Measurements from ENCODE around the gene RTL3.
A peak's percentile ranks its signal among the peaks of the same experiment; 100 is the strongest.
"Not testable (repeated sequence)": the region's sequence is repeated elsewhere in the genome, so short reads cannot be mapped to it uniquely, and the experiment has no call there.

Gene RTL3

DNA sequence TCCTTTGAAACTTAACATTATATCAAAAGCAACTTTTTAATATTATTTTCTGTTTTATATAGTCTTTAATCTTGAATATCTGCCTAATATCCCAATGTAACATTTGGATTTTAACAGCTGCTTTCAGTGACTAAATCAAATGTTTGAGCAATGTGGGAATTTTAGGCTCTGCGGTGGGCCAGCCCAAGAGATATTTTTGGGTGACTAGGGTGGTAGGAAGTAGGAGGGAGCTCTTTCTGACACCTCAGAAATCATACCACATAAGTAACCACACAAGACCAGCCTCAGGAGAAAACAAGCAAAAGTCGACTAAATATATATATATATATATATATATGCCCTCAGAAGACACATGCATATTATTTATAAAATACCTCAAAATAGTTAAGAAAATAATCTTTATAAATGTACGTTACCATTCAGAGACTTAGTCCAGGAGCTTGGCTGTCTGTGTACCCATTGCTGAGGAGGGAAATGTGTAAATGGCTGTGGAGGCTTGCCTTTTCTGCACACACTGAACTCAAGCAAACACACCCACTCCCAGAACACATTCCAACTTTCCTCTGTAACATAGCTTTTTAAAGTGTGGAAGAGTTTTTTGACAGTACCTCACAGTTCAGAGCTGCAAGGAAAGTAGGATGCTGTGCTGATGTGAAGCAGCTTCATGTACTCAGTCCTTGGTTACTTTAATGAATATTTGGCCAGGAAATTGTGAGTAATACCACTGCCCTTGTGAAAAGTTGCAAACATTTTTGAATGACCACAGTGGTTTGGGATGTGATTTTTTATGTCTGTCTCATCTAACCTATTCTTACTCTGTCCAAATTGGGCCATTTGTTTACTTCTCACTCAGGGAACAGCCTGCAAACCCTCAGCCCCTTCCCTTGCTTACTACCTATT, at the start of gene RTL3:
Gene RTL3, minus strand, starts transcription at position 484 of the 900 bp plus-strand sequence. CDS start 908 bp downstream, outside the sequence.
- peak; percentile 21 for DNase-seq

GRCh38 chrX:78708816-78709215, 49.7 kb upstream of the RTL3 start:
- no peak for DNase-seq

DNA sequence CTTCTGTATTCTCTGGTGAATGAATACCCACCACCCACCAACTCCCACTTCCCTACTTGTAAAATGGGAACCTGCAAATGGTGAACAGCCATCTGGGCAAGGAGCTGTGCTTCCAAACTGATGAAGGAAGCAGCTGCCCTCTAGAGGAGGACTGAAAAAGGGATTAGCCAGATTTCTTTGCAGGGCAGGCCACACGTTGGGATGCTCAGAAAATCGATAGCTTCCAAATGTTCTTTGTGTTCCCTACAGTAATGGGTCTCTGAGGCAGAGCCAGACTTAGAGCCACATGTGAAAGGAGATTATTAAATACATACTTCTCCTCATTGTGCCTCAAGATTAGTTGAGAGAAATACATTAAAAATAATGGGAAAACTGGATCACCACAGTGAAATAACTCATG, 49.1 kb upstream of the RTL3 start:
- DNase-seq = peak; percentile 12

GRCh38 chrX:78706071-78706470, 46.9 kb upstream of the RTL3 start:
- no peak for DNase-seq

DNA sequence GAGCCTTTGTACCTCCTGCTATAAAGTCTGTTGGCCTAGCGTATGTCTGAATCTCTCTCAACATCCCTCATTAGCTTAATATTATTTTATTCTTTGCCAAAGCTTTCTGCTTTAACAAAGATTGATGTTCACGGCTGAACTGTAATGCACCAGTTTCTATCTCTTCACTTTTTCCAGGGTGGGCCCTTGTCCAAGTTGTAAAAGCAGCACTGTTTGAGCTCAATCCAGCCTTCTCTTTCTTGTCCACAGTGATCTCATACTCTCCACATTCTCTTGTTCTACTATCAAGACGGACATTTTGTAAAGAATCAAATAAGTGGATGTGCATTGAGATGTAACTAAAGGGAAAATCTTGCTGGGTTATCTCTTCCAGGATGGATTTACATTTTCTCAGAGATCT, 34.4 kb upstream of the RTL3 start:
- DNase-seq = no peak

- DNase-seq = no peak
Measured at GRCh38 chrX:78693012-78693411, 33.9 kb upstream of the RTL3 start.

- DNase-seq = no peak
Measured at GRCh38 chrX:78687586-78687985, 28.5 kb upstream of the RTL3 start.

- DNase-seq = no peak
Measured at GRCh38 chrX:78673246-78673645, 14.1 kb upstream of the RTL3 start.

- DNase-seq = no peak
Measured at GRCh38 chrX:78665342-78665741, 6.2 kb upstream of the RTL3 start.

DNA sequence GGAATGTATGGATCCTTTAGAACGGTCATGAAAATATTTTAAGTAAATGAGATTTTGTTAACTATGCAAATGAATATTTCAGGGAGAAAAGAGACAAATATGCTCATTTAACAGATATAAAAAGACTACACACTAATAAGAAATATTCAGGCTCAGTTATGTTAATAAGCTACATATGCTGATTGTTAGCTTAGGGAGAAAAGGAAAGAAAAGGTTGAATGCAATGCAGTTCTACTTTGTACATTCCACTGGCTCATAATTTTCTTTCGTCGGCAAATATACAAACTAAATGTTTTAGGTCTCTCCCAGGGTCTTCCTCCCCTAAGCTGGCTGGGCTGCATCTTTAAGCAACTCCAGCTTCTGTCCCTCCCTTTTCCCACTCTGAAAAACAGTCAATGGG, 2.7 kb upstream of the RTL3 start:
- no peak for DNase-seq

DNA sequence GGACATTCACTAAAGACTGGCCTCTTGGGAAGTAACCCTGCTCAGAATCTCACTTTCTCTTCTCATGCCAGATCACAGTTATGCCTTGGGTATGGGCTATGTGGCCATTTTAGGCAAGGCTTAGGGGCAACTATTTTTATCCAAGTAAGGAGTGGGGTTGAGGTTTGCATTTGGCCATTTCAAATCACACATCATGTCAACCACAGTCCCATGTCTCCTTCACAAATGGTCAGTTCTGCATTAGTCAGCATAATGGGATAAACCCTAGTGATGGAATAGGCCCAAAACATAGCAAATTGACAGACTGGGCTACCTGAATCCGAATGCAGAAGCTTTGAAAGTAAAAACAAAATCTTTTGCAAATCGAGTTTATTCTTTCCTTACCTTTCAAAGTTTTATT, 827 bp upstream of the RTL3 start:
- no peak for DNase-seq

DNA sequence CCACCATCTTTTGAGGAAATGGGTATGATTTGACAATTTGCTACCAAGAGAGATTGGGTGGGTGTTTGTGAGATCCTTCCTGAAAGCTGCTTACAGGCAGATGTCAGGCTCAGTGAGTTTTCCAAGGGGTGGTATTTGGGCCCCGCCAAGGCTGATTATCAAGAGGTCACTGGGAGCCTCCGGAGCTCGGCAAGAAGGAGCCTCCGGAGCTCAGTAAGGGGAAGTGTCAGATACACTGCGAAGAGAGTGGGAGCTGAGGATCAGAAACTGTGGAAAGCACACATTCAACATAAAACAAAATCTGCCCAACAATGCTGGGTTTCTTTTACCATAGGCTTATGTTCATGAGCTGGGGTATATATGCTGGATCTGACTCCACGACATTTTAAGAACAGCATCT, 714 bp downstream of the RTL3 start:
- DNase-seq = no peak

DNA sequence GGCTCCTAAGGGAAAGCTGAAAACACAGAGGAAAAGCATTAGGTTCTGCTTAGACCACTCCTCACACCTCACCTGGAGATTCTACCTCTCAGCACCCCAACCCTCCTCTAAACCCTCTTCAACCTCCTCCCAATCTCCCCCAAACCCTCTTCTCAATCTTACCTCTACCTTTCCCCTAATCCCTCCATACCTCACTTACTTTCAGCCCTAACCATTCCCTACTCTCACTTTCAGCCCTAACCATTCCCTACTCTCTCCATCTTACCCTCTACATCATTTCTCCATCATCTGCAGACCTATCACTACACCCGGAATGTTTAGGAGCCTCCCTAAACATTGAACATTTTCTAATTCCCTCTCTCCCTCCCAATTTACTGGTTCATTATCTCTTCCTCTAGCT, 3.5 kb downstream of the RTL3 start:
- no peak for DNase-seq

DNA sequence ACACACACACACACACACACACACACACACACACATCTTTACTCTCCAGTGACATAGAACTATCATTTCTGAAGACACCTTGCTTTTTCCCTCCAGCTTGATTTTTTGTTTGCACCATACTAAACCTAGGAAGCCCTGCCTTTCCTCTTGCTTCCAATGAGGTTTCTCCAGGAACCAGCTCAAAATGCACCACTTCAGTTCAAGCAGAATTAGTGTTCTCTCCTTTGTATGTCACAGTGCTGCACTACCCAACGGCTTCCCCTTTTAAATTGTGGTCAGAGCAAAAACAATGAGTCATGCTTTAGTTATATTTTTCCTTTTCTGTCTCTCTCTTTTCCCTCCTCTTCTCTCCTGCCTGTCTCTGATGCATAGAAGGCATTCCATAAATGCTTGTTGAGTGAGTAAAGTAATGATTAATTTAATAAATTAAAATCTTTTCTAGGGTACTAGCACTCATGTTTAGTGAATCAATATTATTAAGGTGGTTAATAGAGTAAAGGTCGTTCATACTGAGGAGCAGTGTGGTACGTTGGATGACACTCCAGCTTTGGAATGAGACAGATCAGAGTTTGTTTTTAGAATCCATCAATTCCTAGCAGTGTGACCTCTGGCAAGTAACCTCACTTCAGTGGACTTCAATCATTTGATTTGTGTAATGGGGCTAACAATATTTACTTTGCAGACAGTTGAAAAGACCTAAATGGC, 5.9 kb downstream of the RTL3 start:
- DNase-seq = peak; percentile 49

DNA sequence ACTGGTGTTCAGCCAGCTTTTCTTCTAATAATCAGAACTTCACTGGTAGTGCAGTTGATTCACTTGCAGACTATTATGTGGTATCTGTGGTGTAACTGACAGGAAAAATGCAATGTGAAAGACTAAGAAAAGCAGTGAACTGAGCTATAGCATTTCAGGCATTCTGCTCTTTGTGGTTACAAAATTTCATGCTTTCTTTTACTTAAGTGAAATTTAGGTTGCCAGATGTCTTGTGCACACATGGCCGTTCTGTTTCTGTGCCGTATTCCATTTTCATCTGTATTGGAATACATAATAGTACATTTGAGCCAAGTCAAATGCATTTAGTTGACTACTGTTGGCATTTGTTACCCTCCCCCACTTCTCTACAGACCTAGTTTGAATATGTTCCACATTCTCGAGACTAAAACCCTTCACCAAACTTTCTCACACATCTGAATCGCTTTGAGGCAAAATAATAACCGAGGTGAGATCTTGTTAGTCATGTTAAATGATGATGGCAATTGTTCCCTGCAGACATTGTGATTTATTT, 8.2 kb downstream of the RTL3 start:
- peak; percentile 68 for DNase-seq

GRCh38 chrX:78643874-78644273, 15.3 kb downstream of the RTL3 start:
- DNase-seq = no peak

DNA sequence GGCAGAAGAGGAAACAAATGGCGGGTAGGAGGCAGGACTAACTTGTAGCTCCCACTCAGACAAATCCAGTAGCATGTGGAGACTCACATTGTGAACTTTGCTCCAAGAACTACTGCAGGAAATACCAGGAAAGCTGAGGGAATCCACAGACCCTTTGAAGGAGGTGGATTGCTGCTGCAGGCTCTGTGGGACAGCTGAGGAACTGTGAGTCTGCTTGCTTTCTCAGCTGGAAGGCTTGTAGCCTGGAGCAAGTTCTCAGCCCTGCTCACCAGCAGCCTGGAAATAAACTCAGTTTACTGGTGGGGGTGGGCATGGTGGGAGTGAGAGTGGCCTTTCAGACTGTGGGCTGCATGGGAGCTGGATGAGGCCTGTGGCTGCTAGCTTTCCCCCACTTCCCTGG, 16.0 kb downstream of the RTL3 start:
- no peak for DNase-seq

DNA sequence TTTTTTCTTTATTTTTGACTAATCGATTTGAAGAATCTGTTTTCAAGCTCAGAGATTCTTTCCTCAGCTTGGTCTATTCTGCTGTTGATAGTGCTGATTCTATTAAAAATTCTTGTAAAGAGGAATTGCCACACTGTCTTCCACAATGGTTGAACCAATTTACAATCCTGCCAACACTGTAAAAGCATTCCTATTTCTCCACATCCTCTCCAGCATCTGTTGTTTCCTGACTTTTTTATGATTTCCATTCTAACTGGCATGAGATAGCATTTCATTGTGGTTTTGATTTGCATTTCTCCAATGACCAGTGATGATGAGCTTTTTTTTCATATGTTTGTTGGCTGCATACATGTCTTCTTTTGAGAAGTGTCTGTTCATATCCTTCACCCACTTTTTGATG, 23.0 kb downstream of the RTL3 start:
- DNase-seq = not testable (repeated sequence)

- no peak for DNase-seq
Measured at GRCh38 chrX:78624962-78625909, 33.9 kb downstream of the RTL3 start.

DNA sequence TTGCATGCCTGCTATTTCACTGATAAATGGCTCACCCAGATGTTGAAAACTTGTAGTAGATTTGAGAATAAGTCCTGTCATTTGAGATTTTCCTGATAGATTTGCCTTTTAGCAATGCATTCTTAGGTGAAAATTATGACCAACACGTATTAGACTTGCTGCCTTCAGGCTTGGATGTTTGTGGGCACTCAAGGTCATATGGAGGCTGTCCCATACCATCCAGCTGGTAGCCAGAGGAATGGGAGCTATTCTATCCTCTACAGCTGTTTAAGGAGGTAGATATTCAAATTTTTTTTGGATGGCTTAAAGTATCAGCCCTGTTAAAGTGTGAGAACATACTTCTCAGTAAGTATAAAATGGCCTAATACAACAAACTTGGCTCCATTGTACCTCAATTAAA, 34.7 kb downstream of the RTL3 start:
- no peak for DNase-seq

DNA sequence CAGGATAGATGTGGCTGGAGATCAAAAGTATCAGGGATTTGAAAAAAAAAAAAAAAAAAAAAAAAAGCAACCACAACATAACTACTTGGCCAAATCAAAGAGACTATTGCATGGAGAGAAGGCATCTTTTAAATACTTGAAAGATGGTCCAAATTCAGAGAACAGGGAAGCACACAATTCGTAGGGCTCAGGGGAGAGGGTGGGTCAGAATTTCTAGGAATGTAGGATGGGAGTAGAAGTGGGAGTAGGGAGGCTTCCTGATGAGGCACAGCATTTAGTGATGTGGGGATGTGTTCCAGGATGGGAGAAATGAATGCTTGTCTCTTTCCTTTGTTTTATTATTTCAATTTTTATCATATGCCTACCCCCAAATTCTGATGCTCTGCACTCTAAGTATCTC, 36.3 kb downstream of the RTL3 start:
- DNase-seq = no peak

DNA sequence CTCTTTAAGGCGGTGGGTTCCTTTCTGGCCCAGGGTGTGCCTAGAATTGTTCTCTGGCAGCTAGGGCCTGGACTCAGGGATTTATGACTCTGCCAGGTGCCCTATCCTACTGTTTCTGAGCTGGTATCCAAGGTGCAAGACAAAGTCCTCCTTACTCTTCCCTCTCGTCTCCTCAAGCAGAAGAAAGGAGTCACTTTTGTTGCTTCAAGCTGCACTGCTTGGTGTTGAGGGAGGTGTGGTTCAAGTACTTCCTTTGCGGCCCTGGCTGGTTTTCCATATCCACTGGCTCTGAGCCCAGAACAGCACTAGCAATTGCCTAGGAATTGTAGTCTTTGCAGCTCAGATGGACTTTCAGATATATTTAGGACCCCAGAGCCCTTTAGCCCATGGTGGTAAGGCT, 39.3 kb downstream of the RTL3 start:
- DNase-seq = no peak

DNA sequence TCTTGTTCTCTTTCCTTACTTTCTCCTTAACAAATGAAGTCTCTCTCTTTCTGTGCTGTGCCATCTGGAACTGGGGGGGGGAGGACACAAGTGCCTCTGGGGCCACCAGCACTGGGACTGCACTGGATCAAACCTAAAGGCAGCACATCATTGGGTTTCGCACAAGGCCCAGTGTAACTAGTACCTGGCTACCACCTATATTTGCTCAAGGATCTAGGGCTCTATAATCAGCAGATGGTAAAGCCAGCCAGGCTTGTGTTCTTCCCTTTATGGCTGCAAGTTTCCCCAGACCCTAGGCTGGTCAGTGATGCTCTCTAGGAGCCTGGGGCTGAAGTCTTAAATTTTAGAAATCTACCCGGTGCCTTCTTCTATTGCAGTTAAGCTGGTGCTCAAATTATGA, 40.1 kb downstream of the RTL3 start:
- DNase-seq = no peak
